ENCODE data around the gene APOC3.
"Not testable (repeated sequence)": the region's sequence is repeated elsewhere in the genome, so short reads cannot be mapped to it uniquely, and the experiment has no call there.

The APOC3 gene

DNA sequence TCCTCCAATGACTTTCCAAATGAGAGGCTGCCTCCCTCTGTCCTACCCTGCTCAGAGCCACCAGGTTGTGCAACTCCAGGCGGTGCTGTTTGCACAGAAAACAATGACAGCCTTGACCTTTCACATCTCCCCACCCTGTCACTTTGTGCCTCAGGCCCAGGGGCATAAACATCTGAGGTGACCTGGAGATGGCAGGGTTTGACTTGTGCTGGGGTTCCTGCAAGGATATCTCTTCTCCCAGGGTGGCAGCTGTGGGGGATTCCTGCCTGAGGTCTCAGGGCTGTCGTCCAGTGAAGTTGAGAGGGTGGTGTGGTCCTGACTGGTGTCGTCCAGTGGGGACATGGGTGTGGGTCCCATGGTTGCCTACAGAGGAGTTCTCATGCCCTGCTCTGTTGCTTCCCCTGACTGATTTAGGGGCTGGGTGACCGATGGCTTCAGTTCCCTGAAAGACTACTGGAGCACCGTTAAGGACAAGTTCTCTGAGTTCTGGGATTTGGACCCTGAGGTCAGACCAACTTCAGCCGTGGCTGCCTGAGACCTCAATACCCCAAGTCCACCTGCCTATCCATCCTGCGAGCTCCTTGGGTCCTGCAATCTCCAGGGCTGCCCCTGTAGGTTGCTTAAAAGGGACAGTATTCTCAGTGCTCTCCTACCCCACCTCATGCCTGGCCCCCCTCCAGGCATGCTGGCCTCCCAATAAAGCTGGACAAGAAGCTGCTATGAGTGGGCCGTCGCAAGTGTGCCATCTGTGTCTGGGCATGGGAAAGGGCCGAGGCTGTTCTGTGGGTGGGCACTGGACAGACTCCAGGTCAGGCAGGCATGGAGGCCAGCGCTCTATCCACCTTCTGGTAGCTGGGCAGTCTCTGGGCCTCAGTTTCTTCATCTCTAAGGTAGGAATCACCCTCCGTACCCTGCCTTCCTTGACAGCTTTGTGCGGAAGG, 2.9 kb downstream of the APOC3 start:
- DNase-seq, result no peak

DNA sequence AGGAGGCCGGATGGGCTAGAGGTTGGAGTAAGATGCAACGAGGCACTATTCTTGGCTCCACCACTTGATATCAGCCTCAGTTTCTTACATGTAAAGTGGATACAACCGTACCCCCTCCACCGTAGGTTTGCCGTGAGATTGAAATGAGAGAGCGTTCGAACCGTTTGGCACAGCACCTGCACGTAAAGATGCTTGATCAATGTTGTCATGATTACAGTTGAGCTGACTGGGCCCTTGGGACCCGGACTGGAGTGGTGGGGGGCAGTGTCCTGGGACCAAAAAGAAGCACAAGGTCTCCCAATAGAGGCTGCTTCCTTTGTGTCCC, 3.7 kb downstream of the APOC3 start:
- no peak for DNase-seq

DNA sequence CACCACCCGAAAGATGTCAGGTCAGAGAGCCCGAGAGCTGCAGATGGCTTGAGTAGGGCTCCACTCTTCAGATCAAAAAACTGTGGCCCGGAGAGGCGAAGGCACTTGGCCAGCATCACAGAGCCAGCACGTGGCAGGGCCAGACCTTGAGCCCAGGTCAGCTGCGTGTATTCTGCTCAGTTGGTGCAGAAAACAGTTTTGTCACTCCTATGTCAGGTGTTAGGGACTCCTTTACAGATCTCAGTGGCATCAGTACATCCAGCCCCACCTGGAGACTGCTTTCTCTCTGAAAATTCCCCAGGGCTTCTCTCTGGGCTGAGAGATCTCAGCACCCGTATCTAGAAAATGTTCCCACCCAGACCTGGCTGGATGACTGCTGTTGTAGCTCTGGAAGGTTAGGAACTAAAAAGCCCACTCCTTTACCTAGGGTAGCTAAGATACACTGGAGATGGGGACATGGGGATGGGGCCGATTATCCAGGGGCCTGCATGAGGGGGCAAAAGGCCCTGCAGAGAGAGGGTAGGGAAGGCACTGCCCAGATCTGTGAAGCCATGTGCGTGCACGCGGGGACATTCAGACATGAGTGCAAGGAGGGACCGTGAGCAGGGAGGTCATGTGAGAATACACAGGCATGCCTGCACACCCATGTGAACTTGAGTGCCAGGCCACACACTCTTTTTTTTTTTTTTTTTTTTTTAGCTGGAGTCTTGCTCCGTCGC, 4.3 kb downstream of the APOC3 start:
- DNase-seq, result no peak

DNA sequence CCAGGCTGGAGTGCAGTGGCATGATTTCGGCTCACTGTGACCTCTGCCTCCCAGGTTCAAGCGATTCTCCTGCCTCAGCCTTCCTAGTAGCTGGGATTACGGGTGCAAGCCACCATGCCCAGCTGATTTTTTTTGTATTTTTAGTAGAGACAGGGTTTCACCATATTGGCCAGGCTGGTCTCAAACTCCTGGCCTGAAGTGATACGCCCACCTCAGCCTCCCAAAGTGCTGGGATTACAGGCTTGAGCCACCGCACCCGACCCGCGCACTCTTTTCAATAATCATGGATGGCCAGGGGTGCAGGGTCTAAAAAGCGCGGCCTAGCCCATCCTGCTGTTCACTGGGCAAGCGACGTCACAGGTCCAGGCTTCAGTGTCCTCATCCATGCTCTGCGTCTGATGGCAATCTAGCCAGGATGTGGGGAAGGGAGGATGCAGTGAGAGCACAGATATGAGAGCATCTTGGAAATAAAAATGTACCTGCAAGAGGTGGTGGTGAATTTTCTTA, 4.9 kb downstream of the APOC3 start:
- DNase-seq, result not testable (repeated sequence)

DNA sequence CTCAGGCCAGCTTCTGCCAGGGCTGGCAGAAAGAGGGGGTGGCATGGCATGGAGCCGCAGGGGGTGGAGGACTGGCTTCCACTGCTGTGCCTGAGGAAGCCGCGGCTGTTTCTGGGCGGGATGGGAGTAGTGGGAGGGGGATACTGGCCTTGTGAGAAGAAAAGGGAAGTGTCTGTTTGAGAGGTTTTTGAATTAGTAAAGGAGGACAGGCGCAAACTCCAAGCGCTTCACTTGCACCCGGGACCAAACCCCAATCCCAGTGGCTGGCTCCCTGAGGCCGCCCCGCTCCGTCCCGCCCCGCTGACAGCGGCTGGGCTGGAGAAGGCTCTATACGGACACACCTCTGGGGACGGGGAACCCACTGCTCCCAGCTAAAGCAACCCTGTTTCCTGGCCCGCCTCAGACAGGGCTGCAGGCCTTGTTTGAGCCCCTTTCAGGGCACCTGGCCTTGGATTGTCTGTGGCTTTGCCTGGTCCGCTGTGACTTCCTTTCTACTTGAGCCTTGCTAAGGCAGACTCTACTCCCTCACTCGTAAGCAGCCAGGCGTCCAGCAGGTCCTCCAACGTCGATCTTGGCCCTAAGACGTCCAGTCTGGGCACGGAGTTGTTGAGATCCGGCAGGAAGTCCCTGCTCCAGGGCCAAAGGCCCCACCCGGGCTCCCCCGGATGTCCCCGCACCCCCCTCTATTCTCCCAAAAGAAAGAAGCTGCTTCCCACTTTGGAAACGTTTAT, 5.5 kb downstream of the APOC3 start:
- peak in 1 of 2 donors; percentile 10 for DNase-seq

DNA sequence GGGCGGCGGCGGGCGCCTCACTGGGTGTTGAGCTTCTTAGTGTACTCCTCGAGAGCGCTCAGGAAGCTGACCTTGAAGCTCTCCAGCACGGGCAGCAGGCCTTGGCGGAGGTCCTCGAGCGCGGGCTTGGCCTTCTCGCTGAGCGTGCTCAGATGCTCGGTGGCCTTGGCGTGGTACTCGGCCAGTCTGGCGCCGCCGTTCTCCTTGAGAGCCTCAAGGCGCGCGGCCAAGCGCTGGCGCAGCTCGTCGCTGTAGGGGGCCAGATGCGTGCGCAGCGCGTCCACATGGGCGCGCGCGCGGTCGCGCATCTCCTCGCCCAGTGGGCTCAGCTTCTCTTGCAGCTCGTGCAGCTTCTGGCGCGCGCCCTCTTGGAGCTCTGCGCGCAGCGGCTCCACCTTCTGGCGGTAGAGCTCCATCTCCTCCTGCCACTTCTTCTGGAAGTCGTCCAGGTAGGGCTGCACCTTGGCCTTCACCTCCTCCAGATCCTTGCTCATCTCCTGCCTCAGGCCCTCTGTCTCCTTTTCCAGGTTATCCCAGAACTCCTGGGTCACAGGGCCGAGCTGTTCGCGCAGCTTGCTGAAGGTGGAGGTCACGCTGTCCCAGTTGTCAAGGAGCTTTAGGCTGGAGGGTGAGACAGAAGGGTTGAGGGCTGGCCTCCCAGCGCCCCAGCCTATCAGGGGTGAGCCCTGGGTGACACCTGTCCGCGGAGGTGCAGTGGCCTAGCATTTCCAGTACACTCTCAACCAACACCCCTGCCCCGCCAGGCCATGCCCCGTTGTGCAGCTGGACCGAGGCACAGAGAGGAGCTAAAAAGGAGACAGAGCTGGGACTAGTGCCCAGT, 6.3 kb downstream of the APOC3 start:
- DNase-seq, result peak; percentile 74 to 83

DNA sequence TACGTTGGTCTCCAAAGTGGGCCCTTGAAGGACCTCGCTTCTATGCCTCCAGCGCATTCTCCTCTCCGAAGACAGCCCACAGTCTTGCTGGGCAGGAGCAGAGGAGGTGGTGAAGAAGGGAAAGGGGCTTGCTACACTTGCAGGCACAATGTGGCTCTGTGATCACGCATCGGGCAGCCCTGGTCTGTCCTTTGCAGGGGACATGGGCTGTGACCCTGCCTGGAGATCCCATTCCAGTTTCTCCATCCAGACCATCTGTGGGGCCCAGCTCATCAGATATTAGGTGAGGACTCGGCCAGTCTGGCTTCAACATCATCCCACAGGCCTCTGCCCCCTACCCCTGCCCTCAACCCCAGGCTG, 6.9 kb downstream of the APOC3 start:
- DNase-seq, result no peak

DNA sequence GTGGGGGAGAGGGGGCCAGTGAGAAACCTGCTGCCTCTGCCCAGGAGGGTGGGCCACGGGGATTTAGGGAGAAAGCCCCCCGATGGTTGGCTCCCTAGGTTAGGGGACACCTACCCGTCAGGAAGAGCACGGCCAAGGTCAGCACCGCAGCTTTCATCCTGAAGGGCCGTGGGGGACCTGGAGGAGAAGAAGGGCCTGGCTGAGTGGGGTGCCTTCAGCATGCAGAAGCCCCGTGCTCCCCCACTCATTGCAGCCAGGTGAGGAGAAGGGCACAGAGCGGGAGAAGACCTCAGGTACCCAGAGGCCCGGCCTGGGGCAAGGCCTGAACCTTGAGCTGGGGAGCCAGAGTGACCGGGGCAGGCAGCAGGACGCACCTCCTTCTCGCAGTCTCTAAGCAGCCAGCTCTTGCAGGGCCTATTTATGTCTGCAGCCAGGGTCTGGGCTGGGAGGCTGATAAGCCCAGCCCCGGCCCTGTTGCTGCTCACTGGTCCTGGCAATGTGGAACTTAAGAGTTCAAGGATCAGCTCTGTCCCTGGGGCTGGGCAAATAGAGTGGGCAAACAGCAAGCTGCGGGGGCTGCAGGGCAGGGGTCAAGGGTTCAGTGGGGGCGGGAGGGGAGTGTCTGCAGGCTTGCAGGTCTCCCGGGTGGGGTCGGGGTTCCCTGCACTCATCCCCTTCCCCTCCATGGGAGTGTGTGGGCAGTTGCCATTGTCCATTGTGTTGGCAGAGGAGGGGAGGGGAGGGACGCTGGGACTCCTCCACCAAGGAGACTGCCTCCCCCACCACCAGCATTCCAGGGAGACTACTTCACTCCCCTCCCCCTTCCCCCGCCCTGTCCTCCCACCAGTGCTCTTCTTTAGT, 7.8 kb downstream of the APOC3 start, which contains the start of gene APOA1:
Gene APOA1, minus strand, starts transcription at position 392 of the 861 bp plus-strand sequence. Its CDS starts 235 bp downstream, at position 157.
- no peak for DNase-seq

DNA sequence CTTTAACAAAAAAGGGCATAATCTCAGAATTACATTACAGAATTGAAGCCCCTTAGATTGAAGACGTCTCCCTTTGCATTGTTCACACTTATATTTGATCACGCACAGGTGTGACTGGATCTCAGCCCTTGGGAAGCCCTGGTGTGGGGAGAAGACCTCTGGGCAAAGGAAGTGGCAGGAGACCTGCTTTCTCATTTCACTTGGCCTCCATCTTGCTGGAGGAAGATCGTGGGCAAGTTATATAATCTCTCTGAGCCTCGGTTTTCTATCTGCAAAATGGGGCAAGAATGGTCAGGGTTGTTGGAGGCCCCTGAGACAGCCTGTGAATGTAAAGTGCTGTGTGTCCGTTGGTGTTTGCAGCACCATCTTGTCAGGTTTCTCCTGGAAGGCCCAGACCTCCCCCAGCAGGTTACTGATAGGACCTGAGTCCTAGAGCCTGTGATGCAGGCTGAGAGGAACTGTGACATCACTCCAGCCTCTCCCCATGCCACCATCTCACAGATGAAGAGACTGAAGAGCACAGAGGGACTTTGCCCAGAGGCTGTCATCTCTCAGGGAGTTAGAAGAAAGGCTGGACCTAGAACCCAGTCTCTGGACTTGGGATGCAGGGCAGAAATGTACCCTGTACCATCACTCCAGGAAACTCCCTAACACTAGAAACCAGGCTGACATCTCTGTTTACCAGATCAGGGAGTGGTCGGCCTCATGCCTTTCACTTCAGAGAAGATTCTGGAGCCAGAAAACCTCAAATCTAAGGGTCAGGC, 8.8 kb downstream of the APOC3 start:
- DNase-seq, result no peak

DNA sequence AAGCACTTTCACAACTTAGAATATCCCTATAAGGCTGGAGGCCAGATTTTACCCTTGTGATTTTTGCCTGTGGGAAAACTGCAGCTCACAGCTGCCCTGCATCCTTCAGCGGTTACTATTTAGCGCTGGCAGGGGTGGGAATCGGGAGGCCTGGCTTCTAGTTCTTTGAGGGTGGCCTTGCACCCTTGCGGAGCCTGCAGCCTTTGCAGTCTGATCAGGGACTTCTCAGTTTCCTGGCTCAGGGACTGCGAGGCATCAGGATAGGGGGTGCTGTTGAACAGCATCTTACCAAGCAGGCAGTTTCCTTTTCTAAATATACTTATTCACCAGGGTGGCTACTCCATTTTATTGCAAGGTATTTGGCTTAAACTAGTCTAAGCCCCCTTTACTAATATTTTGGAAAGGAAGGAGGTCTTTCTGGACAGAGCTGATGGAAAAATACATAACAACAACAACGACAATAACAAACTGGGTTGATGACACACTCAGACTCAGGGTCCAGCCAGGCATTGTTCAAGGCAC, 10.6 kb downstream of the APOC3 start:
- no peak for DNase-seq

DNA sequence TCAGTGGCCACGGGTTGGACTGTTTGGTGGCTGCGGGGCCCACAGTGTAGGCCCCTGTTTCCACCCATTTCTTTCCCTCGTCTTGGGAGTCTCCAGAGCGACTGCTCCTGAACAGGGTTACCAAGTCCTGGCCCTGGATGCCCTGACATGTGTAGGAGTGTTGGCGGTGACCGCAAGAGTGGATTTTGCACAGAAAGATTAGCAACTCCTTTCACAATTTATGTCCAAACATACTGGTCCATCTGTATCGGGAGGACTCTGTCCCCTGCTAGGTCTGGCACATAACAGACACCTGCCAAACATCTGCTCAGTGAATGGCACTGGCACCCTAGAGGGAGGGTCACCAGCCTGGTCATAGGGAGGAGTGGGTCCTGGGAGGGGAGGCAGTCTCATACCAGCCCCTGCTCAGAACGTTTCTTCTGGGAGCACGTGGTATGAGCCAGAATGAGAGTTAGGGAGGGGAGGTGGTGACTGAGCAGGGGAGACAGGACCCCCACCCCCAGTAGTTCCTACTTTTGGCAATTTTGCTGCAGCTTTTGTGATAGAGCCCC, 11.1 kb downstream of the APOC3 start:
- DNase-seq, result no peak

DNA sequence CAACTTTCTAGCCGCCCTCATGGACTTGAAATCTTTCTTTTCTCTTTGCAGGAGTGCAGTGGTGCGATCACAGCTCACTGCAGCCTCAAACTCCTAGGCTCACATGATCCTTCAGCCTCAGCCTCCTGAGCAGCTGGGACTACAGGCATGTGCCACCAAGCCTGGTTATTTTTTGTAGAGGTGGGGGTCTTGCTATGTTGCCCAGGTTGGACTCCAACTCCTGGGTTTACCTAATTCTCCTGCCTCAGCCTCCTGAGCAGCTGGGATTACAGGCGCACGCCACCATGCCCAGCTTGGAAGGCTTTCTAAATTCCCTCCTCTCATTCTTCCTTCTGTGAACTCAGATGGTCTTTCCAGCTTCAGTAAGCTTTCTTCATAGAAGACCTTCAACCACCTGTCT, 12.4 kb downstream of the APOC3 start:
- no peak for DNase-seq

DNA sequence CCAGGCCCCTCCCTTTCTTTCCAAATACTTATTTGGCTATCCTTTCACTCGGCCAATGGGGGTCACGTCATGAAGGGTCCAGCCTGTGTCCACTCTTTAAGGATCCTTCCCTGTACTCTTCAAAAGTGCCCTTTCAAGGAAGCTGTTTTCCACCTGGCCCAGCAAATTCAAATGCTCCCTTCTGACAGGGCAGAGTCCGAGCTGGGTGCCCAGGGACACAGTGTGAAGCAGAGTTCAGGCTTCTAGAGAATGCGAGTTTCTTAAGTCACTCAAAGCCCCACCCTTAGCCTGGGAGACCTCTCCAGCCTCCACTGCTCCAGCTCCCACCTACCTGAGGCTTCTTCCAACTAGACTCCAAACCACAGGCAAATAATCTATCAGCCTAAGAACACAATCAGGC, 13.2 kb downstream of the APOC3 start:
- no peak for DNase-seq

DNA sequence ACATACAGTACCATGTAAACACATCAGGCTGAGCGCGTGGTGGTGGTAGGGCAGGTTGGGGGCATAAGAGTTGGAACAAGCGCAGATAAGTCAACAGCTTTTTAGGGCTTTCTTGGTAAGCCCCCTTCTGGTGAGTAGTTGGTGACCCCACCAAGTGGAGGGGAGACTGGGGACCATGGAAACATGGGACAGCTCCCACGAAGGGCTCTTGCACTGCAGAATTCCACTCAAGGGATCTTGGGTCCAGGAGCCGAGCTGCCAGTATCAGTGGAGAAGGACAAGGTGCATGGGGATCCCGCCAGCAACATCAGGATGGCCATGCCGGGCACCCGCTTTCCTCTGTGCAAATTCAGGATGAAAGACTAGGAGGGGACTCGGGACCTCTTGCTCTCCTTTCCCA, 14.0 kb downstream of the APOC3 start:
- no peak for DNase-seq

DNA sequence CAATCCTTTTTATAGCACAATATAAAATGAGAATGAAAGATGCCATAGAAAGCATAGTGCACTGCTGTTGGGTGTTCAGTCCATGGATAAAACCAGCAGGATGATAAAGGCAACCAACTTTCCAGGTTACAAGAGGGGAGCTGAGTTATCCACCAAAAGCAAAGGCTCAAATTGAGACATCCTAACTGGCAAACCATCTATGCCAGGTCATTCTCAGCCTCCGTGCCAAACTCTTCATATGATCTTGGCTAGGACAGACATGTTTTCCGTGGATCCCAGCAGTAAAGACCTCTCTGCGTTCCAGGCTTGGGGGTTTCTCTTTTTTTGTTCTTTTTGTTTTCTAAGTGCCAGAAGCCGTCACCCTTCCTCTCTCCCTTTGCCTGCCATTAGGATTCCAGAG, 15.0 kb downstream of the APOC3 start:
- no peak for DNase-seq

DNA sequence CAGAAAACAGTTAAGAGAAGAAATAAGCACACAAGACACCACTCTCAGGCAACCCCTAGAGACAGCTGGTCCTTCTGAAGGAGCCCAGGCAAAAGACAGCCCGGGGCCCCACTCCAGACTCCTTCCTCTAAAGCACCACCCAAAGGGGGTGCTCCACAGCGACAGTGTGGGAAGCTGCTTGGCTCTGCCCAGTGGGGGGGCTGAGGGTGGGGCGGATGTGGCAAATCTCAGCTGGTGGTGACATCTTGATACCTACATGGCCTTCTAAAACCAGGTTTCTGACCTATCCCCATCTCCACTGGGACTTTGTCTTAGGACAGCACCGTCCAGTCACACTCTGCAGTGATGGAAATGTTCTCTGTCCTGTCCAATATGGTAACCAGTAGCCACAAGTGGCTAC, 17.9 kb downstream of the APOC3 start:
- DNase-seq, result no peak

DNA sequence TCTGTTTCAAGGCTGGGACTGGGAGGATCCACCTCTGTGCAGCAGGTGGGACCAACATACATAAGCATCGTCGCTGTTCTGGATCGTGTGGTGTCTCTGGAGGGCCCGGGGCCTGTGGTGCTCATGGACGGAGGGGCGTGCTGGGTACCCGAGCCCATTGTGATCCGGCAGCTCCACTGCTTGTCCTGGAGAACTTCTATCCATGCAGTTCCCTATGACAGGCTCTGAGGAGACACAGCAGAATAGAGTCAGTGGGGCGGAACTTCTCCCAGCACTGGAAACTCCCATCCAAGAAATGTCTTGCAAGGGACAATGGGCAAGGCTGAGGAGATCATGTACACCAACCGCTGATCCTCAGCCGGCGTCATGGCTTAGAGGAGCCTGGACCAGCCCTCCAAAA, 19.4 kb downstream of the APOC3 start:
- DNase-seq, result no peak

DNA sequence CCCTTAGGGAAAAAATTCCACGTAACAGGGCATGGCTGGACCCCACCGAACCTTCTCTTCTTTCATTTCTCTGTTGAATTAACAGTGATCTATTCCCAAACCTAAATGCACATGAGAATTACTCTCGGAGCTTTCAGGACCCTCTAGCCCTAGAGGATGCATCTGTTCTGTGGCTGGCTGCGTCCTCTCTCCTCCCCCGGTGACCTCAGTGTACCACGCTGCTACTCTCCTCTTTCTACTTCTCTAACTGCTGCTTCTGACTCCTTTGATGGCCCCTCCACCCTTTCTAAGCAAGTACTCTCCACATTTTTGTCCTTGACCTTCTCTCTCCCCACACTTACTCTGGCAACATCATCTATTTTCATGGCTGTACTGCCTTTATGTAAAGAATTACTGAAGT, 19.8 kb downstream of the APOC3 start:
- no peak for DNase-seq

DNA sequence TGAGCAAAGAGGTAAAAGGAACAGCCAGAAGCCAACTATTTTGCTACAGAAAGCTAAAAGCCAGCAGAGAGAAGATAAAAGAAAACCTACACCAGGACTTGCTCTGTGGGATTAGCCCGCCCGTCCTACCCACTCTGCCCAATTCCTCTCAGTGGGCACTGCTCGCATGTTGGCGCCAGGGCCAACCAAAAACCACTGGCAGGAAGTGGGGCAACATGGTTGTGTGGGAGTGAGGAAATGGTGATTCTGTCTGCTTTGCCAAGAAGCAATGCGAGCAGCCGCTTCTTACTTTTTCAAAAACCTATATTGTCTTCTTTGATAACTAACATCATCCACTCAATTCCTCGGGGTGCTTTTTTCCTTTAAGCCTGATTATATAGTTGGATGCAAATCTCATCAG, 21.9 kb downstream of the APOC3 start:
- DNase-seq, result peak; percentile 31 to 45

All from stimulated activated CD4-positive, alpha-beta T cell treated with anti-CD3 and anti-CD28 coated beads, Interleukin-2, amount 100 ng/mL, for 24 hours (primary cell).